Amniotic stem cell (primary cell): ENCODE data around the gene OXER1.
A peak's percentile ranks its signal among the peaks of the same experiment; 100 is the strongest.

Experiments used
- DNase-seq: peaks from one replicate; lab custom pipeline; 2025; lab: John Stamatoyannopoulos, UW

OXER1 gene, protein sequence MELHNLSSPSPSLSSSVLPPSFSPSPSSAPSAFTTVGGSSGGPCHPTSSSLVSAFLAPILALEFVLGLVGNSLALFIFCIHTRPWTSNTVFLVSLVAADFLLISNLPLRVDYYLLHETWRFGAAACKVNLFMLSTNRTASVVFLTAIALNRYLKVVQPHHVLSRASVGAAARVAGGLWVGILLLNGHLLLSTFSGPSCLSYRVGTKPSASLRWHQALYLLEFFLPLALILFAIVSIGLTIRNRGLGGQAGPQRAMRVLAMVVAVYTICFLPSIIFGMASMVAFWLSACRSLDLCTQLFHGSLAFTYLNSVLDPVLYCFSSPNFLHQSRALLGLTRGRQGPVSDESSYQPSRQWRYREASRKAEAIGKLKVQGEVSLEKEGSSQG

DNA sequence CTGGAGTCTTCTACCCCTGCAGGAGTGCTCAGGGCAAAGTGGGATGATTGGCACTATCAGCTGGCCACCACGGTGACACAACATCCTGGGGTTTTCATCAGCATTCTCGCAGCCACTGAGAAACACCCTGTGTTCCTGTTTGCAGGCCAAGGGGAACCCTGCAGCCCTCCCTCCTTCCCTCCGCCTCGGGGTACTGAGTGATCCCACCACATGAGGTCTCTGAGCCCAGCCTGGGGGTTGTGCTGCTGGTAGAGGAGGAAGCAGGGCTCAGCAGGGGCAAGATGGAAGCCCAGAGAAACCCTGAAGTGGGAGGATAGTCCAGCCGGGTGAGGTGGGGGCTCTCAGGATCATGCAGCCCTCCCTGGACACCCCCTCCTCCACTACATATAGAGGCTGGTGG, at the start of gene OXER1:
OXER1 (minus strand) TSS at position 40 of the 400 bp plus-strand sequence. CDS start 73 bp downstream, outside the sequence.
- no peak for DNase-seq

DNA sequence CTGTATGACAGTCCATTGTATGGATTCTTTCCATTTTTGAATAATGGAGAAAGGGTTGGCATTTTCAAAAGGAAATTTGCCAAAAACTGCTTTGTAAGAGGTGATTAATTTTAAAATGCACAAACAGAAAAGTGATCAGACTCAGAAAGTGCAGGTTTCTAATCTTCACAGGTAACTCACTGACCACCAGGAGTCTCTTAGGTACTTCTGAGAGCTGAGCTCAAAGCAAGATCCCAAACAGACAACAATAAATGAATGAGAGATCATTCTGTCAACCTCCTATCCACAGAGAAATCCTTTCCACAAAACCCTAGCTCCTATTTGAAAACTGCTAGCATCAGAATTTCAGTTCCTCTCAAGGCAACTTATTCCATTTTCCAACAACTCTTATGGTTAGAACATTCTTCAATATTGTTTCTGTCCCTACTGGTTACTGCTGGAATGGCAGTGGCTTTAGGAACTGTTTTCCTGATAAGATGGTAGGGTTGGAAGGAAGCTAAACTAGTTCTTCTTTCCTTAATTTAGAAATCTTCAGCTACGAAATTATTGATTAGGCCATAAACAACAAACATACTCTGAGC, 49.1 kb upstream of the OXER1 start:
- no peak for DNase-seq

DNA sequence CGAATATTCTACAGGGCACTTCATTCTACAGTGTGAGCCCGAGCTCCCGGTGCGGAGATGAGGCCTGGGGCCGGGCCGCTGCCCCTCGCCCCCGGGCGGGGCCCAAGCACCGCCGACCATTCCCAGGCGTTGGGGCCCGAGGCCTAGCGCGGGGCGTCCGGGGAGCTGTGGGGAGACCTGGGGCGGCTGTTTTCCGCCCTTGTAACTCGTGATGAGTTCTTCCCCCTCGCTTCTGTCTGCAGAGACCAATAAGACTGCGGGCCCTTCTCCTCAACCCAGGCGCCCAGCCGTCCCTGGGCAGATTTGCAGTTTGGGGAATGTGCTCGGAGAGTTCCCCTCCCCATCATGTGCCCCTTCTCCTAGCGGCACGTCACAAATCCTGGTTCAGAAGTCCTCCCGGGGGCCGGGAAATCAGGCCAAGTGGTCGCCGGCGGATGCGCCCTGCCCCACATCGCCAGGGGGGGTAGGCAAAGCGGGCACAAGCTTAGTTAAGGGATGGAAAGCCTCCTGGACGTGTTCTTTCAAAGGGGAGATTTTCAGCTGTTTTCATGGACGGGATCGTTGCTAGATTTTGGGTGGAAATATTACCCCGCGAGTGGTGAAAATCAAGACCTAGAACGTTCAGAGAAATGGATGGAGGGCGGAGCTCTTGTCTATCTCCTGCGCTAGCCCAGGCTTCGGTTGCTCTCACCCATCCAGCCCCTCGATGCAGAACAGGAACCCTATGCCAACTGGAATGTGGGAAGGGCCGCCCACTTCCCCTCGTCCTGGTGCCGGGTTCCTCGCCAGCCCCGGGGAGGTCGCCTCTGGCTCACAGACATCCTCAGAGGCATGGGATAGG, 47.3 kb upstream of the OXER1 start:
- no peak for DNase-seq

DNA sequence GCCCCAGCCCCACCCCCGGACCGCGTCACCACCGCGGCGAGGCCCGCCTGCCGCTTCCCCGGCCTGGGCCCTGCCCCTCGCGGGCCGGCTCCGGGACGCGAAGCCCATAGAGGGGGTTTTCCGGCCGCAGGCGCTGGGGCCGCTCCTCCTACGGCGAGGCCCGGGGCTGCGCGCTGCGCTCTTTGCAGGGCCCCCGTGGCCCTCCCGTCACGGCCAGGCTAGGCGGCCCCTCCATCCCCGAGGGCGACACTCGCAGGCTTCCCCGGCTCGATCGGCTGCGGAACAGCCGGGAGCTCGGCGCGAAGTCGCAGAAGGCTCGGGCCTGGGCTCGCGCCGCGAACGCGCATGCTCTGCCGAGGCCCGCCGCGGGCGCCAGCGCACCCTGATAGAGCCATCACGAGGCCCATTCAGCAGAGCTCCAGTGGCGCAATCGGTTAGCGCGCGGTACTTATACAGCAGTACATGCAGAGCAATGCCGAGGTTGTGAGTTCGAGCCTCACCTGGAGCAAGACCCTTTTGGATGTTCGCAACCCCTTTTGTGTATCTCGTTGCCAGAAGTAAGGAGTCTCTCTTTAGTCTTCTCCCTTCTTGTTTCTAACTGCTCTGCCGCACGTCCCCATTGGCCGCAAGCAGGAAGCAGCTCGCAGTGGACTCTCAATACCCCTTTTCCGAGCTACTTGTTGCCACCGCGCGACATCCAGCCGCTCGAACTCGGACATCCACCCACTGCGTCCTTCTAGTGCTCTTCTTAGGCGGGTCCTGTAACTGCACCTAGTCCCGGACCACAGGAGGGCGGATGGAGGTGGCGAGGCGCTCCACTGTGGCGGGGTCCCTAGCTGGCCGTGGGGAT, 46.4 kb upstream of the OXER1 start:
- DNase-seq: peak; percentile 90

DNA sequence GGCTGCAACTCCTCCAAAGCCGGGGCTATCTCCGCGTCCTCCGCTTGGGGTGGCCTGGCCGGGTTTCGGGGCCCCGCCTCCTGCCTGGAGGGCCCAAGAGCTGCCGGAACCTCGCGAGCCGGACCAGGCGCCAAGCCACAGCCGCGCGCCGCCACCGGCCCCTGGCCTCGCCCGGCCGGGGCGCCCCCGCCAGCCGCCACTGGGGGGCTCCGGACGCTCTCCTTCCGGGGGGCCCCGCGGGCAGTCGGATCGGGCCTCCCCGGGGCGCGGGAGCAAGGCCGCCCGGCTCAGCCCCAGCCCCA, 45.8 kb upstream of the OXER1 start:
- DNase-seq: peak; percentile 82

DNA sequence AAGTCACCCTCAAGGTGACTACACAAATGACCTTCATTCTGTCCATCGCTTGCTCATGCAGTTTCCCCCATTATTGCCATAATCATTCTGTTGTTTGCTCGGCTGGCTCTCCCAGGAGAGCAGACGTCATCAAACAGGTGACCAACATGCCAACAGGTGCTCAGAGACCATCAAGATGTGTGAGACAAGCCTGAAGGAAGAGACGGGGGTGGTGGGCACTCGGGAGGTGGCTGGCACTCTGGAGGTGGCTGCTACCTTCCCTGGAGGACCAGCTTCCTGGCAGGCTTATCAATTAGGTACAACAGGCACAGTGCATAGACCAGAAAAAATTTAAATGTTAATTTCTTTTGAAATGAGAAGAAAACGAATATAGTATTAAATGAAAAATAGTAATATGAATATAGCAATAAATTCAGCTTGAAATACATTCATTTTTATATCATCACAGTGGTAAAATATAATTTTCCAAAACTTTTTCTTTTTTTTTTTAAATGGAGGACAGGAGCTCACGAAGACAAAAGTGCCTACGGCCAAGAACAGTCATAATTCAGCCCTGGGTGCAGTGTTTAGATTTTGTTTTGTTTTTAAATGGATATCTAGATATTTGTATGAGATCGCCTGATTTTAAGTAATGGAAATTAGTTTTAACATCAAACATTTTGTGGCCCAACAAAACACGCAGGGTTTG, 45.3 kb upstream of the OXER1 start:
- no peak for DNase-seq

DNA sequence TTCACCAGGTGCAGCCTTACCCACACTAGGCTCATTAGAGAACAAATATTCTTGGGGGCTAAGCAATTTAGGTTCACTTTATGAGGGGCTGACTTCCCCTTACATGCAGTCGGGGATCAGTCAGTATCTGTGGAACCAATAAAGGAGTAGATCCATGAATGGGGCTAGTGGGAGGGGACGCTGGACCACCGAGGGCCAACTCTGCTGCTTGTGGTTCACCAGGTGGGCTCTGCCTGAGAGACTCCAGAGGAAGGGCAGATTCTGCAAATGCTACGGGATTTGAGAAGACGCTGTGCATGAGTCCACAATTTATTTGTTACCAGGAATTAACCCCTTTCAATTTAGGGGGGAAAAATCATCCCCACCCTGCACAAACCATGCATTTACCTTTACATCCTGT, 44.4 kb upstream of the OXER1 start:
- DNase-seq: no peak

DNA sequence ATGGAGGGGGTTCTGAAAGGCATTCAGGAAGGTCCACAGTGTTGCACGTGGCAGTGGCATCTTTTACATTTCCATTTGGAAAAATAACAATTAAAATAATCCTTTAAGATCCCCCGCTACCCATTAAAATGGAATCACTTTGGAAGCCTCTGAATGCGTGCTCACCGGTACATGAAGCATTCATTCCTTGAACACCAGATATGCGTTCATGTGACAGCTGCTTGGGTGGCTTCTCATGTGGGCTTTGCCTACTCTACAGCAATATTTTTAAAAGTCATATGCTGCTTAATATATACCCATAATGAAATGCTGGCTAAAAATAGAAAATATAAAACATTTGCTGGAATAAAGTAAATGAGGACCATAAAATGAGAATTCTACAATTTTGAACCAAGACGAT, 42.9 kb upstream of the OXER1 start:
- no peak for DNase-seq

DNA sequence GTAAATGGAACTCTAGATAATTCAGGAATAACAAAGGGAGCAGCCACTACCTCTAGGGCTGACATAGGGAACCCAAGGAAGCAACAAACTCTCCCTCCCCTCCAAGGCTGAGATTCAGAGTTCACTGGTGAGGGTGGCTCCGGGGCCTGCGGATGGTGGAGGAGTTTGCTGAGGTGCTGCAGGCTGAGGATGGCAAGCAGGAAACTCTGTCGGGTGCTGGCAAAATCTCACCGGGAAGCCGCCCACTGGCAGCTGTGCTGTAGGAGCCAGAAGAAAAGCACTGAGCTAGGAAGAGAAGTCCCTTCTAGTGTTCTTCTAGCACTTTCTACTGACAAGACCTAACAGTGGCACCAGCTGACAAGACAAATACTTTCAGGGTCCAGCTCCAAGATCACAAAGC, 41.0 kb upstream of the OXER1 start:
- DNase-seq: no peak

DNA sequence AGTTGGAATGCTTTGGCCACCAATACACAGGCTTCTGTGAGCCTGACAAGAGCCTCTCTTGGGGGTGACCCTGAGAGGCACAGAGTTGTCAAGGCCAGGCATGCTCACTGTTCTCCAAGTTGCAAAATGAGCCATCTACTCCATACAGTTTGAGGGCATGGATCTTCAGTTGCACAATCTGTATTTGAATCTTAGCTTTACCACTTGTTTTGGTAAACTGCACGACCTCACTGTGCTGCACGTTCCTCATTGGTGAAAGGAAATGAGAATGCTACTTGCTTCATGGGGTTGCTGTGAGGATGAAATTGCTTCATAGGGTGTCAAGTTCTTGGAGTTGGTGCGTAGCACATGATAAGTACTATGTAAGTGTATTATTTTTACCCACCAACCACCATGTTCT, 40.4 kb upstream of the OXER1 start:
- DNase-seq: no peak

DNA sequence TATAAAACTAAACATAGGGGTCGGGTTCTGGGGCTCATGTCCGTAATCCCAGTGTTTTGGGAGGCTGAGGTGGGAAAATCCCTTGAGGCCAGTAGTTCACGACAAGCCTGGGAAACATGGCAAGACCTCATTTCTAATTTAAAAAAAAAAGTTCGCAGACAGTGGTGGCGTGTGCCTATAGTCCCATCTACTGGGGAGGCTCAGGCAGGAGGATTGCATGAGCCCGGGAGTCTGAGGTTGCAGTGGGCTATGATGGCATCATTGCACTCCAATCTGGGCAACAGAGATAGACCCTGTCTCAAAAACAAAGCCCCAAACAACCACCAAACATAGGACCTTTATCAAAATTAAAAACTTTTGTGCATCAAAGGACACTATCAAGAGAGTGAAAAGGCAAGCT, 38.2 kb upstream of the OXER1 start:
- no peak for DNase-seq

DNA sequence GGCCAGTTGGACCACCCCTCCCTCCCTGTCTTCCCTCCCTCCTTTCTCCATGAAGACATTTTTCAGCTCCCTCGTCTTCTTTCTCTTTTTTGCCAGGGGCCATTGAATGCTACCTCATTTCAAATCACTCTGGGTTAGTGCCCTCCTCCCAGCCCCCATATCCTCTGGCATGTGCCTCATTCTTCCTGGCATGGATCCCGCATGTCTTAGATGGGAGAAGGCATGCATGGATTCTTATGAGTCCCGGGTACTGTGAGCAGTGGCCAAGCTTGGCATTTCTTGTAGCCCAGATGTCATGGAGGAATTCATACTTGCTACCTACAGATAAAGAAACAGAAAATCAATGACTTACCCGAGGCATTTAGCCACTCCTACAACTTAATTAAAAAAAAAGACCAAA, 37.4 kb upstream of the OXER1 start:
- no peak for DNase-seq

DNA sequence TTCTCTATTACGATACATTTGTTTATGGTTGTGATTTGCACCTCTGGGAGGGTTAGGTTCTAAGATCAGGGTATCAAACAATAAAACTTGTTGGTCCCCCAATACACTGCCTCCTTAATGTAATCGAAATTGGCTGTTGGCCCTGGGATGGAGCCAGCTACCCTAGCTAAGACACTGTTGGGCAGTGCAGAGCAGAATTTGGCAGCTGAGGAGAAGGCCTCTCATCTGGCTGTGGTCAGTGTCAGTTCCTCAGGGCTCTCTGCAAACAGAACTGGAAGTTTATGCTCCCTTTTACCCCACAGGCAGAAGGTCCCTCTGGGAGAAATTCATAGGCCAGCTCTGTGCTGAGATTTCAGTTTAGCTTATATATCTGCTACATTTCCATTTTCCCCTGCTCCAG, 37.0 kb upstream of the OXER1 start:
- DNase-seq: no peak

DNA sequence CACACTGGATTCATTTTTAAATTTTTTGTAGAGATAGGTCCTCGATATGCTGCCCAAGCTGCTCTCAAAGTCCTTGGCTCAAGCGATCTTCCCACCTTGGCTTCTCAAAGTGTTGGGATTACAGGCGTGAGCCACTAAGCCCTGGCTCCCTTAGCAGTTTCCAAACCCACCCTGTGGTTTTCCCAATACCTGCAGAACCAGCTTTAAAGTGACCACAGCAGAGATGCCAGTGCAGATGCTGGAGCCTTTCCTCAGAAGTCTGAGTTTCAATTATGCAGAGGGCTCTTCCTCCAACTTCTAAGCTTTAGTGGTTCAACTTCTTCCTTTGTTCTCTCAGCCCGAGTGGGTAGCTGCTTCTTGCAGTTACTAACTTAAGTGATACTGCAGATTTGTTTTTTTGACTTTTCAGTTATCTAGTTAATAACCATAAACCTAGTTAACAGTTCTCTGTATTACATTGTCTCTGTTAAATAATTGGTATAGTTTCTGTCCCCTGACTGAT, 36.6 kb upstream of the OXER1 start:
- no peak for DNase-seq

DNA sequence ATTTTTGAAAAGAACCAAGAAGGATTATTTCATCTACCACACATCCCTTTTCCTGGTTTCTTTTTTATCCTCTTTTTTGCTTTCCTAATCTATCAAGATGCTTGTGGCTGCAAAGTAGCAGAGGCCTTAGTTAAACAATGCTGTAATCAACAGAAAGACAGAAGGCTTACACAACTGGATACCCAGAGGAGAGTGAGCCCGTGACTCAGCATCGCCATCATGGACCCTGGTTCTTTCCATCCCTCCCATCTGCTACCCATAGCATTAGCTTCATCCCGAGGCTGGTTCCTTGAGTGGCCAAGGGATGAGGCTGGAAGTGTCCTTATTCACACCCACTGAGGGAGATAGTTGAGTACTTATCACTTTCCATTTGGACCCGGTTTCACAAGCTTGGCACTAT, 35.9 kb upstream of the OXER1 start:
- DNase-seq: no peak

DNA sequence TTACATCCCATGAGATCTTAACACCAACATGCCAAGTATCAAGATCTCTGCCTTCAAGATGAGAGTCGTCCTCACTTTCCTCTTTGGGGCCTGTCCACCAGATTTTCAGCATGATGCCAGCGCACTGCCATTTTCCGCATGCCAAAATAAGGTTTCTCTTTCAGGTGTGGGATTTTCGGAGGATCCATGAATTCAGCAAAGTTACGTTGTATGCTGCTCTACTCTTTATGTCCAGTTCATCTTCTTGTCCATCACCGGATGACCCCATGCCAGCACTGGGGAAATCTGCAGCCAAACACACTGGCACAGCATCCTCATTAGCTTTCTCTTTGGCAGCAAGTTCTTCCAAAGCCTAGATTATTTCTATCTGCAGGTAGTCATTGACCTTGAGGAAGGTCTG, 33.3 kb upstream of the OXER1 start:
- DNase-seq: no peak

DNA sequence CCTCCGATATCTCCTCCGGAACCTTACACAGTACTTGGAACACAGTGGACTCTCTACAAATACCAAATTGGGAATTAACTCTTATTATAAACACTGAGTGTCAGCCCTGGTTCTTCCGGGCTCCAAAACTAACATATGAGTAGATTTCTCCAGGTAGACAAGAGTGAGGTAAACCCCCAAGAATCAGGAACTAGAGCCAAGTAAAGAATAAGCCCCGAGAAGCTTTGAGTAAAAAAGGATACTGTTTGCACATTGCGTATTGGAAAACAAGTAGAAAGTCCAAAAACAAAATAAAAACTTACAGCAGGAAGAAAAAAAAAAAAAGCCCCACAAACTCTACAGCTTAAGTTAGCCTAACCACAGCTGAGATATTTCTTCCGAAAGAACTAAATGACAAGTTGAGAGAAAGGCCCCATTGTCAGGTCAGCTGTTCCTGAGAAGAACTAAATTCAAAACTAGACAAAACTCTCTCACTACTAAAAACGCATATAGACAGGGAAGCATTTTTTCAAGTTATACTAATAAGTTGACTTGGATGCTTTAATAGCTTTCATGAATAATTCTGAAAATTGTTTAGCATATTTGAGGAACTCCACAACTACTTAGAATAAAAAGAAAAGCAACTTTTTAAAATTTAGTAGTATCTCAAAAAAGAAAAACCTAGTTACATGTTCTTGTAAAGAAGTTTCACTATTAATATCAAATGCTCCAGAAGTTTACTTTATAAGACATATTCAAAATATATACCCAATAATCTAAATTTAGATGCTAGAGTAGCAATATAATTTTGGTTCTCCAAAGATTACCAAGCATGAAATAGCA, 32.7 kb upstream of the OXER1 start:
- DNase-seq: no peak

DNA sequence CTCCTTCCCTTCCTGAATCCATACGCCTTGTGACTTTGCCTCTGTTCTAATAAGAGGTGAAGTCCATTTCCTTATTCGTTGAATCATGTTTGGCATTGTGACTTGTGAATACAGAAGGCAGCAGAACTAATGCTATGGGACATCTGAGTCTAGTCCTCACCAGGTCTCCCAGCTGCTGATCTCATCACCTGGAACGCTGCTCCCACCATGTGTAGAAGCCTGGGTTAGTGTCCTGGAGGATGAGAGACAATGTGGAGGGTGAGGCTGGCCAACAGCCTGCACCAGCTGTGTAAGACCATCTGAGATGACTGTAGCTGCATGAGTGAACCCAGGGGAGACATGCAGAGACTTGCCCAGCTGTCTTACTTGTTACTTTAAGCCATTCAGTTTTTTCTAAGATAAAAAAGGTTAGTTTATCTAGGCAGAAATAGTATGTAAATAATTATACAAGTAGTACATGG, 31.9 kb upstream of the OXER1 start:
- no peak for DNase-seq

DNA sequence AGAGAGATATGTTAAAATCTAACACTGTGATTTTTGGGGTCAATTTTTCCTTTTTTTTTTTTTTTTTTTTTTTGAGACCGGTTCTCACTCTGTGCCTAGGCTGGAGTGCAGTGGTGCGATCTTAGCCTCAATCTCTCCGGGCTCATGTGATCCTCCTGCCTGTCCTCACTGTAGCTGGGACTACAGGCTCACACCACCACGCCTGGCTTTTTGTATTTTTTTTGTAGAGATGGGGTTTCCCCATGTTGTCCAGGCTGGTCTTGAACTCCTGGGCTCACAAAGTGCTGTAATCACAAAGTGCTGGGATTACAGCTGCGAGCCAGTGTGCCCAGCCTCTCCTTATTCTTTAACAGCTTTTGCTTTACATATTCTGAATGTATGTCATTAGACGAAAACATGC, 31.3 kb upstream of the OXER1 start:
- no peak for DNase-seq

DNA sequence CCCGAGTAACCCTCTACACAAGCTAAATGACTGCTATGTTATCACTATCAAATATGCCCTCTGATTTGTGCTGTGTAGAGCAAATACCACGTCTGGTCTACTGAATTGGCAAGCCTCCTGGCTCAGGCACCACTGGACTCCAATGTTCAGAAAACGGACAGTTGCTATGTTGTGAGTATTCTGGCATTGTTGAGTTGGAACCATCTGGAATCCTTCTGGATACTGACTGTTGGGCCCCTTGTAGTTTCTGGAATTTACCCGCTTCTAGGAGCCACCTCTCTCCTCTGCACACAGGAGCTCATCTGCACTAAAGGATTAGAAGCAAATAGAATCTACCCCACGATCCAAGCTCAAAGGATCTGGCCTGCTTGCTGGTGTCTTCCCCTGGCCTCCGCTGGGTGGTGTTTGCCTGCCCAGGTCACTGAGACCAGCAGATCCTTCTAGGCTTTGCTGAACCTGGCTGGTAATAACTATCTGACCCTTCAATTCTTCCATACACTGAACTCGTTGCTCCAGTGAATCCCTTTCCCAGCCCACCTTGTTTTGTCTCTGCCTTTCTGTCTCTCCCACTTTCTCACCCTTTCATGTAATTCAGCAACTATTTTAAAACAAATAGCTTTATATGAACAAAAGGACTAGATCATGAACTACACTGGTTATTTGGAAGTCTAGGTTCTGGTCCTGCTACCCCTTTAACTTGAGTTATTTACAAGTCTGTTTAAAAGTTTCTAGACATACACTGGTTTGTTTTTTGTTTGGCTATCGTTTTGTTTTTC, 30.5 kb upstream of the OXER1 start:
- no peak for DNase-seq
